GM21576 (cell line): ENCODE measurements around the gene CHAF1B.
A peak's percentile ranks its signal among the peaks of the same experiment; 100 is the strongest.

Source experiments
- ATAC-seq: cut with Tn5 transposase; IDR thresholded peaks from one replicate; pipeline ENCODE4 v1.9.1; 2021; ENCODE audit warnings: mild to moderate bottlenecking, moderate library complexity; ENCODE audit not compliant: unreplicated experiment

Gene CHAF1B

DNA sequence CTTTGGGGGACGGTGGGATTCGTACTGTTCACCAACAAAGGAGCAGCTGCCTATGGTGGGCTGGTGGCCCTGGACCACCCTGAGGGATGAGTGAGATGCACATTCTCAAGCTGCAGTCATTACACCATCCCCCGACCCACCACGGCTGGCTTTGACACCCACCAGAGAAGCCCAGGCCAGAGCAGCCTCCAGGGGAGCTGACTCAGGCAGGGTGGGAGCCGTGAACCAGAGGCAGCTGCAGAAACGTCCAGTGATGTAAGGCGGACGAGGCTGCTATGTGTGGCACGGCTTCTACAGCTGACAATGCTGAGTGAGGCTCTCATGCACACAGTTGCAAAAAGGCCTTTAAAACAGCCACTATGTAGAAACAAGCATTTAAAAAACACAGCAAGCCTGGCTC, 40.1 kb downstream of the CHAF1B start:
- no peak for ATAC-seq

GRCh38 chr21:36427502-36427901, 42.3 kb downstream of the CHAF1B start:
- ATAC-seq: no peak

DNA sequence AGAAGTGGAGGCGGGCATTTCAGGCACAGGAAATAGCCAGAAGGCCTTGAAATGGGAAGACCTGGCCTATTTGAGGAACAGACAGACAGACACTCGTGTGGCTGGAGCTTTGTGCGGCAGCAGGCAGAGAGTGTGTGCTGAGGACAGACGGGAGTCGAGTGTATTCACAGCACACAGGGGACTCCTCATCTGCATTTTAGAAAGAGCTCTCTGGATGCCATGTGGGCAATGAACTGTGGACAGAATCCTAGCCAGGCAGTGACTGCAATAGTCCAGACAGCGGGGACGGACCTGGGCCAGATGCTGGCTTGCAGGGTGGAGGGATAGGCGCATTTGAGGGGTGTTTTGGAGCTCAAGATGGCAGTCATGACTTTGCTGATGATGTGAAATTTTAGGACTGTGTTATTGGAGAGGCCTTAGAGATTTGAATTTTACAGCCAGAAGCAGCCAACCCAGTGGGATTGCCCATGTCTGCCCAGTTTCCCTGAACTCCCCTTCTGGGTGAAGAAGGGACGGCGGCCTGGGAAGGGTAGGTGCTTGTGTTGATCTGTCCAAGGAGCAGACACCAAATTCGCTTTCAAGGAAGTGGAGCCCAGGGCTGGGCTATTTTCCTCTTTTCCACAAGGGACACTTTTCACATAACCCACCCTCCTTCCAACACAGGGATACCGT, 43.7 kb downstream of the CHAF1B start:
- ATAC-seq: no peak

GRCh38 chr21:36429947-36430546, 44.9 kb downstream of the CHAF1B start:
- peak; percentile 81 for ATAC-seq

- no peak for ATAC-seq
These were observed 45.6 kb downstream of the CHAF1B start for GRCh38 chr21:36430841-36431240.

GRCh38 chr21:36431252-36431651, 46.1 kb downstream of the CHAF1B start:
- ATAC-seq: no peak

DNA sequence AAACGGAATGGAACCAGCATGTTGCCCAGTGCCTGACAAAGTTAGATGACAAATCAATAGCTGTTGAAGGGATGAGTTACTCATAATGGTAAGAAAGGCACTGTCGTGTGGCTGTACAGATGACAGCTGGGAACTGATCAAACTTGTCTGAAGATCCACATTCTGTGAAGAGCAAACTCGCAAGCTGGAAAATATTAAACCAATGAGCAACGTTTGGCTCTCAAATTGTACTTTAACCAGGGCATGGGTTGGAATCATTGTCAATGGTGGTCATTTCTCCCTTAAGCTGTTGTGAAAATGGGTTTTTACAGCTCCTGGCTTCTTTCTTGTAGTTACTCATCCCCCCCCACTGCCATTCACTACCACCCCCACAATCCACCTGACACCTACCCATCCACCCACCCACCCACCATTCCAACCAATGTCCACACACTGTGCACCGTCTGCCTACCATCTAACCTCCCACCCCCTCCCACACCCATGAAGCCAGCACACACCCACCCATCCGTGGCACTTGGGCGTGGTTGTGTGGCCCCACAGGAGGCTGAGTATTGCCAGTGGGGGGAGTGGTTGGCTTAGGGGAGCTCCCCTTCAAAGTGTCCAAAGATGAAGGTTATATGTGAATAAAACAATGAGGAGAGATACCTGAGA, 48.0 kb downstream of the CHAF1B start:
- no peak for ATAC-seq

- ATAC-seq: no peak
These were observed 49.0 kb downstream of the CHAF1B start for GRCh38 chr21:36434144-36434543.

DNA sequence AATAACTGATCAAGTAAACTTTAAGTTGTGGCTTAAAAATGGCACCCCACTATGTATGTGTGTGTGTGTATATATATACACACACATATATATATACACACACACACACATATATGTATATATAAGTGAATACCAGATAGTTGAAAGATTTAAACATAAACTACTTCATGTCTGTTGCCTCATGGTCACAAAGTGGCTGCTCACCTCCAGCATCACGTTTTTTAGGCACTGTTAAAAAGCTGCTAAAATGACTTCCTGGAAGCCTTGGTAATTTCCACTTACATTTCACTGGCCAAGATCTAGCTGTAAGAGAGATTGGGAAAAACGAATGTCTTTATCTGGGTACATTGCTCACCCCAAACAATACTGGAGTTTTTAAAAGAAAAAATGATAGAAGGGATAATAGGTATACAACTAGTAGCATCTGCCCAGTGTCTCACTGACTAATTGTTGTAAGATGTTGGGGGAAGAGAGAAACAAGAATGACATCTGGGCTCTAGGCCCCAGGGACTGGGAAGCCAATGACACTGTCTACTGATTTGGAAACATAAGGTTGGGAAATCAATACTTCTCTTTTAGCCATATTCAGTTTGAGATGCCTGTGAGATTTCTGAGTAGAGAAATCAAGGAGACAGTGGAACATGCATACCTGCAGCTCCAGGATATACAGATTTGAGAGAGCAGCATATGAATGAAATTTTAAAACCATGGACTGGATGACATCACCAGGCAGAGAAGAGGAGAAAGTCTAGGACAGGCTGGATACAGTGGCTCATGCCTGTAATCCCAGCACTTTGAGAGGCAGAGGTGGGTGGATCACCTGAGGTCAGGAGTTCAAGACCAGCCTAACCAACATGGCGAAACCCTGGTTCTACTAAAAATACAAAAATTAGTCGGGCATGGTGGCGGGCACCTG, 51.9 kb downstream of the CHAF1B start:
- ATAC-seq: no peak

- ATAC-seq: no peak
These were observed 52.5 kb downstream of the CHAF1B start for GRCh38 chr21:36437745-36438128.

DNA sequence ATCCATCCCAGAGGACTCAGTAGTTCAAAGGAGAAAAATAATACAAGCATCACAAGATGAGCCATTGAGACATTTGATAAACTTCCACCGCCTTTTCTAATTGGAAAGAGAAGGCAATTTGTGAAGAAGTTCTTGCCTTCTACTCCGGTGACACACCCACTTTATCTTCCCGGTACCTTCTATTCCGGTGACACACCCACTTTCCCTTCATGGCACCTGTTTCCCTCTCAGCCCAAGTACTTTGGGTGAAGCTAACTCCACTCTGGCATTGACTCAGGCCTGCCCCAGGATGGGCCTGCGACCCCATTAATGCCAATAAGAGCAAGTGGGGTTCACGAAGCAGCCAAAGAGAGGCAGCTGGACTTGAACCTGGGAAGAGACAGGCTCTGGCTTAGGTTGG, 56.5 kb downstream of the CHAF1B start:
- ATAC-seq: no peak

DNA sequence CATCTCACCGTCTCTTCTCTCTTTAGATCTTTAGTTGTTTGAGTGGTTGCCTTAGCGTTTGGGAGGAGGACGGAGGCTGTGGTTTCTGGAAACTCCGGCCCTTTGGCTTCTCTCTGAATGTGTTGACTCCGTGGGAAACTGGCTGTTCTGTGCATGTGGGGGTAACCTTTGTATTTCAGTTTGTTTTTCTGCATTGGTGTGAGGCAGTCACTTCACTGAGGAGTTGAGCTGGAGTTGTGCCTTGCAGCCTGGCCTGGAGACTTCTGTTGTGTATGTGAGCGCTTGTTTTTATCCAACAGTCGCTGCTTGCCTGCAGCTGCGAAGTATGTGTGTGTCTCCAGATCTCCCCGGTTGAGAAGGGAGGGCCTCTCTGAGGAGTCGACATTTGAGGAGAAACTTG, 61.1 kb downstream of the CHAF1B start:
- no peak for ATAC-seq

DNA sequence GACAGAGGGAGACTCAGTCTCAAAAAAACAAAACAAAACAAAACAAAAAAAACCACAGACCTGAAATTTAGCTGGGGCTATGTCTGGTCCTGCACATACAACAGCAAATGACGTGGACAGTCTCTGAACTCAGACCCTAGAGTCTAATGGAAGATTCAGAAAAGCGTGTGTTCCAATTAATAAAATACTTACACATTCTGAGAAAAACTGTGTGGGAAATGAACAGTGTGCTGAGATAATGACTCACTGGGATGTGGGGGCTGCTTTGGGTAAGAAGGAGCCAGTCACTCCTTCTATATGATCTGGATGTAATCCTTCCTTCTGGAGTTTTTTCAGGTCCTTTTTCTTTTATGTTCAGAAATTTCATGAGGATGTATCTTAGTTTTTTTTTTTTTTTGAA, 65.3 kb downstream of the CHAF1B start:
- no peak for ATAC-seq

GRCh38 chr21:36451506-36451905, 66.3 kb downstream of the CHAF1B start:
- ATAC-seq: no peak

GRCh38 chr21:36452281-36452825, 67.2 kb downstream of the CHAF1B start:
- ATAC-seq: no peak

DNA sequence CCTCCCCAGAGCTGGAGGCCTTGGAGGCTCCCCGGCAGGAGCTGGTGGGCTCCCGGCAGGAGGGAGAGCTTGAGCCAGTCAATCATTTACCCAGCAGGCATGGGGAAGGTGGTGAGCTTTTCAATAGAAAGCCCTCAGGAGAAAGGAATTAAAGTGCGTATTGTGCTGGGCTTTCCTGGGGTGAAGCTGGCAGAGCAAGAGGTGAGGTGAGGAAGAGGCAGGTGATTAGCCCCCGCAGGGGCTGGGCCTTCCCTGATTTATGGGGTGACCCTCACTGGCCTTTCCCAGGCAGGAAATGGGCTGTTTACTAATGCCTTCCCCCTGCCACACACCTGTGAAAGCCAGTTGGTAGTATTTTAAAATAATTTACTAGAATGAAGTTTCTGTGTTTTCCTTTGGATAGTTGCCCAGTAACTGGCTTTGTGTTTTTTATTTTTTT, 68.9 kb downstream of the CHAF1B start:
- no peak for ATAC-seq

DNA sequence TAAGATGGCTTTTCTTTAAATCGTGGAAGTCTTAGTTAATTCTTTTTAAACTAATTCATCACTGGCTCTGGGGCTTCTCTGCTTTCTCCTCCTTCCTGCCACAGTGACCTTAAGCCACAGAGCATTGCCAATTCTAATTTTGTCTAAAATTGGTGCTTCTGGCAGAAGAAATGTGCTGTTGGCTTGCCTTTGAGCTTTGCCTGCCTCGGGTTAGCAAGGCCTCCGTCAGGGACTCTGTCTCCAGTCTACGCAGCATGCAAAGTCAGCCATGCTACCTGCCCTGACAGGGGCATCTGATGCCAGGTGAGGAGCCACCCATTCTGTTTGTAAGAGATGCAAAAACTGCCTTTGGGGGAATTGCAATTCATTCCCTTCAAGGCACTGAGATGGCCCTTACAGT, 69.5 kb downstream of the CHAF1B start:
- ATAC-seq: no peak

DNA sequence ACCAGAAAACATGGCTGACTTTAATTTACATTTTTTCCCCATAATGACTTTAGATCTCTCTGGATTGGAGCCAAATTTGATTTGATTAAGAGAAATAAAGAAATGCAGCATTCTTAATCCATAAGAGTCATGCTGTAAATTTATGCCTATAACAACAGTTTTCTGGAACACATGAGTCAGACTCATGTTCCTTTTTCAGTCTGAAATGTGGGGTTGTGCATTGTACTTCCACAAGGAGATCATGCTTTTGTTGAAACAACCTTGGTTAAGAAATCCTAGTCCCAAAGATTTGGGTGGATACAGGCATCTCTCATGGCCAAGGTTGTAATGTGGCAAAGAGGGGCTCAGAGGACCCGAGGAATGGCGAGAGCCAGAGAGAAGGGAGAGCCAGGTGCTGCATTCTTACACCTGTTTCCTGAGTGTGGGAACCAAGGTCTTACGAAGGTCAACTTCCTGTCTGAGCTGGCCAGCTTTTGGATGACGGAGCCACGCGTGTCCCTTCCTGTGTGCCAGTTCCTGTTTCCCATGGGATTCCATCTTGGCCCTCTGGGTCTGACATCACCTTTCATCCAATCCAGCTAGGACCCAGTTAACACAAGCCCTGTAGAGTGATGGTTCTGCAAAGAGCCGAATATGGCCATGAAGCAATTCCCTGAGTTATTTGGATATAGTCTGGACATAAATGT, 71.7 kb downstream of the CHAF1B start:
- ATAC-seq: no peak

DNA sequence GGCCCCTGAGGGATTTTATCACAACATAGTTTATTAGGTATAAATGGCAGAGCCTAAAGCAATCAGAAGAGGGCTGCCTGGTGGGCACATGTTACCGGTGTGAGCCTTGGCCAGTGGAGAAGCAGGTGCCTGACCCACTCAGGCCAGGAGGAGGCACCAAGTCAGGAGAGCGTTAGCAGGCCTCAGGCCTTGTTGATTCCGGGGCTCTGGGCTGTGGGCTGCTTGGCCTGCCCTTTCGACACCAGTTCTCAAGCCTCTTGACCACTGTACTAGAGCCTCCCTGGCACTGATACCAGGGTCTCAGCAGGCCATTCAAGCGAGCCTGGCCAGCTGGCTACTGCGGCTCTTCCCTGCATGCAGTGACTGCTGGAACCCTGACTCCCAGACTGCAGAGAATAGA, 73.9 kb downstream of the CHAF1B start:
- ATAC-seq: no peak

DNA sequence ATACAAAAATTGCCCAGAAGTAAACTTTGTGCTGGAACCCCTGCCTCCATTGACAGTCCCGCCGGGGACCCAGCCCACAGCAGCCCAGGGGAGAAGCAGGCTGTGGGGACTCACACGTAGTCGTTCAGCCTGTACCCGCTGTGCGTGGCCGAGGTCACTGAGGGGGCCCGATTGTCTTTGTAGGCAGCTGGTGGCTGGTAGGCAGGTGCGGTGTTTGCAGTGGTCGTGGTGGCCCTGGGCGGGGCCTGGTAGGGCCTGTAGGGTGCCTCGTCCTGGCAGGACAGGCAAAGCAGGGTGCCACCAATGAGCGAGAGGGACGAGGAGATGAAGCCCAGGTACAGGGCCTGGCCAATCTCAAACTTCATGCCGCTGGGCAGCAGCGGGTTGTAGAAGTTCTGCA, 75.7 kb downstream of the CHAF1B start:
- ATAC-seq: no peak
